Gastrocnemius medialis (tissue), 4 donors: ENCODE data around the gene ADRA2B.

Experiments
- POLR2A ChIP-seq, 2 donors: fragments of 450-650 bp; IDR thresholded peaks; one replicate each; pipeline ENCODE4 v1.6.1; 2017; ENCODE audit warnings: antibody characterized with exemption in 2 of 2, mild to moderate bottlenecking in 2 of 2, moderate library complexity in 2 of 2
- TF ChIP-seq, protein P1 (sequence below), 5 experiments: fragments of 450-650 bp in 3 of 5; fragments of 200-600 bp in 2 of 5; sonication (generic) in 2 of 5; IDR thresholded peaks in 4 of 5; conservative IDR thresholded peaks in 1 of 5; 1 replicate in 4 of 5; 2 replicates in 1 of 5; pipeline ENCODE4 v1.5.1; 2016 to 2019; ENCODE audit warnings: antibody characterized with exemption in 5 of 5, mild to moderate bottlenecking in 3 of 5, moderate library complexity in 3 of 5

GRCh38 chr2:96105152-96105915 lies 11.0 kb downstream of the ADRA2B start:
- TF ChIP-seq, protein P1, sequence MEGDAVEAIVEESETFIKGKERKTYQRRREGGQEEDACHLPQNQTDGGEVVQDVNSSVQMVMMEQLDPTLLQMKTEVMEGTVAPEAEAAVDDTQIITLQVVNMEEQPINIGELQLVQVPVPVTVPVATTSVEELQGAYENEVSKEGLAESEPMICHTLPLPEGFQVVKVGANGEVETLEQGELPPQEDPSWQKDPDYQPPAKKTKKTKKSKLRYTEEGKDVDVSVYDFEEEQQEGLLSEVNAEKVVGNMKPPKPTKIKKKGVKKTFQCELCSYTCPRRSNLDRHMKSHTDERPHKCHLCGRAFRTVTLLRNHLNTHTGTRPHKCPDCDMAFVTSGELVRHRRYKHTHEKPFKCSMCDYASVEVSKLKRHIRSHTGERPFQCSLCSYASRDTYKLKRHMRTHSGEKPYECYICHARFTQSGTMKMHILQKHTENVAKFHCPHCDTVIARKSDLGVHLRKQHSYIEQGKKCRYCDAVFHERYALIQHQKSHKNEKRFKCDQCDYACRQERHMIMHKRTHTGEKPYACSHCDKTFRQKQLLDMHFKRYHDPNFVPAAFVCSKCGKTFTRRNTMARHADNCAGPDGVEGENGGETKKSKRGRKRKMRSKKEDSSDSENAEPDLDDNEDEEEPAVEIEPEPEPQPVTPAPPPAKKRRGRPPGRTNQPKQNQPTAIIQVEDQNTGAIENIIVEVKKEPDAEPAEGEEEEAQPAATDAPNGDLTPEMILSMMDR (IDR thresholded peaks at IDR 0.05 in 4 of 5, conservative IDR thresholded peaks at IDR 0.05 in 1 of 5) = no peak
- TF ChIP-seq POLR2A (IDR thresholded peaks at IDR 0.05) = no peak
